Cardiac muscle cell (in vitro differentiated cells and primary cell): ENCODE measurements around the gene CXorf49B. TPM values are rescaled to one million over a fixed set of nuclear protein-coding genes. Genes with fewer than 3 reads are reported as not detected.
"Not testable (repeated sequence)": the region's sequence is repeated elsewhere in the genome, so short reads cannot be mapped to it uniquely, and the experiment has no call there.

Experiments
- DNase-seq, 2 donors: peaks; one replicate each; pipeline versions ENCODE4 v3.0.0 to v3.0.0-alpha.2; 2010 to 2017; ENCODE audit warnings: low read depth in 1 of 2, low spot score in 1 of 2
- H3K27ac ChIP-seq: fragments of 200-600 bp; sonication (generic); 2 replicates; pipeline ENCODE4 v1.5.1; 2016
- H3K27me3 ChIP-seq: fragments of 200-600 bp; sonication (generic); 2 replicates; pipeline ENCODE4 v1.6.0; 2016; ENCODE audit warnings: control low read depth
- H3K36me3 ChIP-seq: fragments of 200-600 bp; sonication (generic); 2 replicates; pipeline ENCODE4 v1.5.1; 2016; ENCODE audit warnings: control low read depth
- H3K4me1 ChIP-seq: fragments of 200-600 bp; sonication (generic); 2 replicates; pipeline ENCODE4 v1.8.1; 2017; ENCODE audit warnings: low read depth, mild to moderate bottlenecking, mixed run types
- H3K4me3 ChIP-seq: fragments of 200-600 bp; sonication (generic); 2 replicates; pipeline ENCODE4 v1.5.1; 2016; ENCODE audit warnings: mild to moderate bottlenecking
- H3K9me3 ChIP-seq: fragments of 200-600 bp; sonication (generic); 2 replicates; pipeline ENCODE4 v1.5.1; 2017; ENCODE audit warnings: low read depth, mild to moderate bottlenecking, control low read depth
- CTCF ChIP-seq: IDR thresholded peaks from 2 replicates; pipeline ENCODE4 v1.5.1; 2012; ENCODE audit warnings: low read depth, mild to moderate bottlenecking, low read length
- polyA plus RNA-seq: library from polyadenylated mRNA; unstranded; fragments of >200 nt; fragmentation: Nextera tagmentation; extraction: Ambion mirVana; gene quantifications from 2 replicates; pipeline ENCODE4 v1.2.1, GENCODE V29; 2016
- total RNA-seq: library from RNA; depleted of rRNA; stranded (reverse); fragments of >200 nt; gene quantifications from 2 replicates; pipeline ENCODE4 v1.2.3, GENCODE V29; 2016

CXorf49B gene
- total and polyA plus RNA-seq, 2 experiments from 2014 or later: not detected

GRCh38 chrX:71783569-71784347 lies 20.6 kb downstream of the CXorf49B start:
- not testable (repeated sequence) for DNase-seq, H3K27ac ChIP-seq, H3K36me3 ChIP-seq, H3K4me3 ChIP-seq, H3K4me1 ChIP-seq, H3K27me3 ChIP-seq, H3K9me3 ChIP-seq

GRCh38 chrX:71784348-71784983 lies 21.3 kb downstream of the CXorf49B start:
- not testable (repeated sequence) for H3K4me1 ChIP-seq, H3K27me3 ChIP-seq, H3K27ac ChIP-seq, H3K4me3 ChIP-seq, H3K9me3 ChIP-seq, DNase-seq, H3K36me3 ChIP-seq

- H3K27me3 ChIP-seq, H3K27ac ChIP-seq, H3K9me3 ChIP-seq, H3K36me3 ChIP-seq, DNase-seq, H3K4me1 ChIP-seq, H3K4me3 ChIP-seq: not testable (repeated sequence)
These were observed 43.3 kb downstream of the CXorf49B start for GRCh38 chrX:71806450-71806849.

GRCh38 chrX:71809886-71810285 lies 46.7 kb downstream of the CXorf49B start:
- Histone ChIP-seq H3K9me3 (no peaks in the 10 kb centered on the region), H3K4me3 (no peak overlapping the region), H3K27ac (no peak overlapping the region), H3K4me1 (no peaks in the 10 kb centered on the region), H3K36me3 (no peaks in the 10 kb centered on the region), H3K27me3 (no peaks in the 10 kb centered on the region)
- DNase-seq: no peak
- no peak for TF ChIP-seq CTCF

GRCh38 chrX:71814123-71814912 lies 51.2 kb downstream of the CXorf49B start:
- no peaks in the 10 kb centered on the region for H3K9me3 ChIP-seq
- no peaks in the 10 kb centered on the region for H3K4me1 ChIP-seq
- H3K27ac ChIP-seq: no peak overlapping the region
- no peak overlapping the region for H3K4me3 ChIP-seq
- no peak for TF ChIP-seq CTCF
- no peaks in the 10 kb centered on the region for H3K36me3 ChIP-seq
- H3K27me3 ChIP-seq: no peaks in the 10 kb centered on the region
- DNase-seq: no peak

GRCh38 chrX:71815121-71815905 lies 52.2 kb downstream of the CXorf49B start:
- Histone ChIP-seq H3K36me3 (no peaks in the 10 kb centered on the region), H3K4me3 (no peak overlapping the region), H3K27me3 (no peaks in the 10 kb centered on the region), H3K27ac (no peak overlapping the region), H3K9me3 (no peaks in the 10 kb centered on the region), H3K4me1 (no peaks in the 10 kb centered on the region)
- TF ChIP-seq CTCF: no peak
- no peak for DNase-seq
